ENCODE results near the gene ATIC. TPM values are rescaled to one million over a fixed set of nuclear protein-coding genes. Genes with fewer than 3 reads are reported as not detected.

ATIC gene
- total RNA-seq, 1 experiment from 2014 or later = 295 TPM

GRCh38 chr2:215396595-215397313, 84.9 kb downstream of the ATIC start:
- H3K9ac ChIP-seq (ENCODE audit: extremely low read depth, insufficient read length, low read length) = no peak overlapping the region
- no peak for TF ChIP-seq CTCF (conservative IDR thresholded peaks at IDR 0.05)
- H2AK5ac ChIP-seq (ENCODE audit: insufficient read length, low read length) = no peak overlapping the region
- no peaks in the 10 kb centered on the region for H3K9me3 ChIP-seq (ENCODE audit: control insufficient read depth, low read depth, low read length)
- H3K27me3 ChIP-seq (ENCODE audit: insufficient read depth, low read length) = no peaks in the 10 kb centered on the region
- H3K4ac ChIP-seq (ENCODE audit: low read depth, low read length) = no peak overlapping the region
- H3K9me3 Mint-ChIP-seq = peaks cover 0 to 3% of the 10 kb centered on the region in 2 experiments; a peak in 1 of 5 replicates
- H3K79me2 ChIP-seq (ENCODE audit: insufficient read depth, low read length) = no peaks in the 10 kb centered on the region
- H2BK15ac ChIP-seq (ENCODE audit: low read depth, low read length) = no peak overlapping the region
- H3K27me3 Mint-ChIP-seq (ENCODE audit: low read depth) = no peaks in the 10 kb centered on the region
- no peak overlapping the region for H2BK120ac ChIP-seq (ENCODE audit: low read depth, low read length, poor library complexity, severe bottlenecking)
- WGBS (ENCODE audit: extremely low coverage, insufficient read length, low lambda C conversion rate) = no CpG with 5 or more reads among the region's 2 CpGs
- no peak overlapping the region for H4K5ac ChIP-seq (ENCODE audit: insufficient read length, low read depth, low read length)
- peaks cover 20 to 32% of the 10 kb centered on the region in 2 experiments for H3K4me1 Mint-ChIP-seq
- peaks cover 6 to 22% (median 15%) of the 10 kb centered on the region in 3 experiments for H3K36me3 Mint-ChIP-seq (ENCODE audit: insufficient read depth in 1 of 3, low read depth in 3 of 3)
- no peaks in the 10 kb centered on the region; the same call in 1 of the 2 replicates for H3K4me1 ChIP-seq (ENCODE audit: insufficient read depth, low read length)
- no peak overlapping the region for H2BK5ac ChIP-seq (ENCODE audit: insufficient read length, low read length)
- no peak overlapping the region for H3K27ac ChIP-seq (ENCODE audit: insufficient read length, low read depth, low read length)
- DNase-seq = no peak
- H4K8ac ChIP-seq (replicated peaks; ENCODE audit: insufficient read length, low read depth, low read length) = no peak overlapping the region
- H3K18ac ChIP-seq (ENCODE audit: insufficient read length, low read depth, low read length) = no peak overlapping the region
- H3K14ac ChIP-seq (ENCODE audit: insufficient read depth, low read length) = no peak overlapping the region
- H4K20me1 ChIP-seq (ENCODE audit: control insufficient read depth, insufficient read depth, insufficient read length) = no peaks in the 10 kb centered on the region
- H3T11ph ChIP-seq (ENCODE audit: low read length) = no peak overlapping the region
- no peak overlapping the region for H2AFZ ChIP-seq (ENCODE audit: low read length)
- H3K23me2 ChIP-seq (ENCODE audit: insufficient read length, low read depth, low read length, poor library complexity, severe bottlenecking) = no peaks in the 10 kb centered on the region
- H4K91ac ChIP-seq (ENCODE audit: insufficient read length, low read depth, low read length) = no peak overlapping the region
- no peak overlapping the region for H2BK12ac ChIP-seq (ENCODE audit: insufficient read length, low read depth, low read length)
- no peak overlapping the region for H3K4me2 ChIP-seq (ENCODE audit: insufficient read depth, insufficient read length, low read length)
- H3K23ac ChIP-seq (ENCODE audit: insufficient read length, low read depth, low read length) = no peak overlapping the region
- H2BK20ac ChIP-seq (ENCODE audit: low read depth, low read length, poor library complexity, severe bottlenecking) = no peak overlapping the region
- H3K27ac Mint-ChIP-seq = no peak overlapping the region
- H3K79me1 ChIP-seq (ENCODE audit: insufficient read depth, low read depth, low read length, poor library complexity, severe bottlenecking) = no peaks in the 10 kb centered on the region
- no peak overlapping the region for H3K4me3 Mint-ChIP-seq
- H3K56ac ChIP-seq (ENCODE audit: insufficient read length, low read depth, low read length) = no peak overlapping the region

Measured in H9 (cell line).